Measurements from ENCODE around the gene ASIC2.

The ASIC2 gene

GRCh38 chr17:33288954-33289353, 4.1 kb downstream of the ASIC2 start:
- Histone ChIP-seq H3K27me3 (ENCODE audit: control insufficient read depth, low read length) (no peaks in the 10 kb centered on the region), H4K20me1 (ENCODE audit: control insufficient read depth, insufficient read depth, low read depth, low read length) (no peaks in the 10 kb centered on the region), H3K36me3 (ENCODE audit: control insufficient read depth, low read length) (no peaks in the 10 kb centered on the region), H3K4me2 (ENCODE audit: low read length) (no peak overlapping the region), H3K4me1 (ENCODE audit: control insufficient read depth, low read length) (no peaks in the 10 kb centered on the region), H3K9me2 (replicated peaks; ENCODE audit: control insufficient read depth, low read length) (no peaks in the 10 kb centered on the region), H3K4me3 (ENCODE audit: low read length) (no peak overlapping the region), H3F3A (ENCODE audit: control insufficient read depth, insufficient read depth) (no peaks in the 10 kb centered on the region), H3K9me3 (ENCODE audit: control insufficient read depth, insufficient read depth, low read length) (no peaks in the 10 kb centered on the region), H3K79me2 (ENCODE audit: control insufficient read depth, low read length) (no peaks in the 10 kb centered on the region), H3K27ac (ENCODE audit: low read depth, low read length) (no peak overlapping the region)
- TF ChIP-seq CTCF (IDR thresholded peaks at IDR 0.05; ENCODE audit: low read depth, low read length, poor library complexity, severe bottlenecking) (no peak), EZH2phosphoT487 (IDR thresholded peaks at IDR 0.05; ENCODE audit: borderline replicate concordance, low read length) (no peak)

- TF ChIP-seq CTCF (IDR thresholded peaks at IDR 0.05; ENCODE audit: low read depth, low read length, poor library complexity, severe bottlenecking) (no peak), EZH2phosphoT487 (IDR thresholded peaks at IDR 0.05; ENCODE audit: borderline replicate concordance, low read length) (no peak)
- H3F3A ChIP-seq (ENCODE audit: control insufficient read depth, insufficient read depth): no peaks in the 10 kb centered on the region
- H3K9me2 ChIP-seq (replicated peaks; ENCODE audit: control insufficient read depth, low read length): no peaks in the 10 kb centered on the region
- no peak overlapping the region for H3K4me3 ChIP-seq (ENCODE audit: low read length)
- no peak overlapping the region for H3K4me2 ChIP-seq (ENCODE audit: low read length)
- no peaks in the 10 kb centered on the region for H3K9me3 ChIP-seq (ENCODE audit: control insufficient read depth, insufficient read depth, low read length)
- no peaks in the 10 kb centered on the region for H3K36me3 ChIP-seq (ENCODE audit: control insufficient read depth, low read length)
- H3K4me1 ChIP-seq (ENCODE audit: control insufficient read depth, low read length): no peaks in the 10 kb centered on the region
- no peaks in the 10 kb centered on the region for H3K79me2 ChIP-seq (ENCODE audit: control insufficient read depth, low read length)
- H3K27ac ChIP-seq (ENCODE audit: low read depth, low read length): no peak overlapping the region
- H4K20me1 ChIP-seq (ENCODE audit: control insufficient read depth, insufficient read depth, low read depth, low read length): no peaks in the 10 kb centered on the region
- no peaks in the 10 kb centered on the region for H3K27me3 ChIP-seq (ENCODE audit: control insufficient read depth, low read length)
Observed at GRCh38 chr17:33287096-33287725, 5.9 kb downstream of the ASIC2 start.

GRCh38 chr17:33285413-33285812, 7.7 kb downstream of the ASIC2 start:
- Histone ChIP-seq H3K4me1 (ENCODE audit: control insufficient read depth, low read length) (no peaks in the 10 kb centered on the region), H4K20me1 (ENCODE audit: control insufficient read depth, insufficient read depth, low read depth, low read length) (no peaks in the 10 kb centered on the region), H3K9me3 (ENCODE audit: control insufficient read depth, insufficient read depth, low read length) (no peaks in the 10 kb centered on the region), H3K9me2 (replicated peaks; ENCODE audit: control insufficient read depth, low read length) (no peaks in the 10 kb centered on the region), H3K27ac (ENCODE audit: low read depth, low read length) (no peak overlapping the region), H3K79me2 (ENCODE audit: control insufficient read depth, low read length) (no peaks in the 10 kb centered on the region), H3K4me3 (ENCODE audit: low read length) (no peak overlapping the region), H3K36me3 (ENCODE audit: control insufficient read depth, low read length) (no peaks in the 10 kb centered on the region), H3F3A (ENCODE audit: control insufficient read depth, insufficient read depth) (no peaks in the 10 kb centered on the region), H3K4me2 (ENCODE audit: low read length) (no peak overlapping the region), H3K27me3 (ENCODE audit: control insufficient read depth, low read length) (no peaks in the 10 kb centered on the region)
- TF ChIP-seq EZH2phosphoT487 (IDR thresholded peaks at IDR 0.05; ENCODE audit: borderline replicate concordance, low read length) (no peak), CTCF (IDR thresholded peaks at IDR 0.05; ENCODE audit: low read depth, low read length, poor library complexity, severe bottlenecking) (no peak)
